ENCODE measurements around the gene FBXO27.
"Not testable (repeated sequence)": the region's sequence is repeated elsewhere in the genome, so short reads cannot be mapped to it uniquely, and the experiment has no call there.

Gene FBXO27

GRCh38 chr19:38993271-38993670, 39.1 kb downstream of the FBXO27 start:
- DNase-seq (ENCODE audit: low read depth), result no peak
- H3K4me3 ChIP-seq (ENCODE audit: control insufficient read depth, low read depth, low read length), result no peak overlapping the region
- no peak for TF ChIP-seq CTCF (IDR thresholded peaks at IDR 0.05; ENCODE audit: control insufficient read depth, insufficient read depth, low read depth, low read length, missing control alignments)

- DNase-seq (ENCODE audit: low read depth), result no peak
- H3K4me3 ChIP-seq (ENCODE audit: control insufficient read depth, low read depth, low read length), result no peak overlapping the region
- no peak for TF ChIP-seq CTCF (IDR thresholded peaks at IDR 0.05; ENCODE audit: control insufficient read depth, insufficient read depth, low read depth, low read length, missing control alignments)
These were observed 41.2 kb downstream of the FBXO27 start for GRCh38 chr19:38990949-38991697.

- DNase-seq (ENCODE audit: low read depth); H3K4me3 ChIP-seq (ENCODE audit: control insufficient read depth, low read depth, low read length): not testable (repeated sequence)
These were observed 42.7 kb downstream of the FBXO27 start for GRCh38 chr19:38989614-38990013.

- no peak overlapping the region for H3K4me3 ChIP-seq (ENCODE audit: control insufficient read depth, low read depth, low read length)
- no peak for DNase-seq (ENCODE audit: low read depth)
- no peak for TF ChIP-seq CTCF (IDR thresholded peaks at IDR 0.05; ENCODE audit: control insufficient read depth, insufficient read depth, low read depth, low read length, missing control alignments)
These were observed 43.2 kb downstream of the FBXO27 start for GRCh38 chr19:38989066-38989605.

- not testable (repeated sequence) for H3K4me3 ChIP-seq (ENCODE audit: control insufficient read depth, low read depth, low read length); DNase-seq (ENCODE audit: low read depth)
These were observed 43.7 kb downstream of the FBXO27 start for GRCh38 chr19:38988627-38989026.

GRCh38 chr19:38987745-38988144, 44.6 kb downstream of the FBXO27 start:
- DNase-seq (ENCODE audit: low read depth); H3K4me3 ChIP-seq (ENCODE audit: control insufficient read depth, low read depth, low read length): not testable (repeated sequence)

GRCh38 chr19:38985262-38985661, 47.1 kb downstream of the FBXO27 start:
- TF ChIP-seq CTCF (IDR thresholded peaks at IDR 0.05; ENCODE audit: control insufficient read depth, insufficient read depth, low read depth, low read length, missing control alignments), result no peak
- H3K4me3 ChIP-seq (ENCODE audit: control insufficient read depth, low read depth, low read length), result no peak overlapping the region
- no peak for DNase-seq (ENCODE audit: low read depth)

- no peak for TF ChIP-seq CTCF (IDR thresholded peaks at IDR 0.05; ENCODE audit: control insufficient read depth, insufficient read depth, low read depth, low read length, missing control alignments)
- no peak for DNase-seq (ENCODE audit: low read depth)
- H3K4me3 ChIP-seq (ENCODE audit: control insufficient read depth, low read depth, low read length), result no peak overlapping the region
These were observed 51.6 kb downstream of the FBXO27 start for GRCh38 chr19:38980583-38981374.
